Heart left ventricle (tissue), 16 donors: ENCODE results near the gene COQ7. TPM values are rescaled to one million over a fixed set of nuclear protein-coding genes. Genes with fewer than 3 reads are reported as not detected.

Experiments
- ATAC-seq, 4 donors: fragments of 200-7000 bp; cut with Tn5 transposase; one replicate each; pipeline ENCODE4 v1.9.1; 2020 to 2022; ENCODE audit warnings: moderate library complexity in 4 of 4, mild to moderate bottlenecking in 3 of 4, moderate number of reproducible peaks in 1 of 4
- DNase-seq, 5 donors: peaks; one replicate each; pipeline ENCODE4 v3.0.0-alpha.2; 2020
- H3K27ac ChIP-seq, 12 donors: fragments of 200-600 bp; sonication (generic) in 4 of 12; one replicate each; pipeline versions ENCODE4 v1.5.0 to v1.8.0; 2016 to 2022; ENCODE audit warnings: mild to moderate bottlenecking in 2 of 12
- H3K27me3 ChIP-seq, 9 donors: fragments of 200-600 bp; sonication (generic) in 2 of 9; one replicate each; pipeline versions ENCODE4 v1.5.1 to v1.8.0; 2016 to 2022; ENCODE audit warnings: mild to moderate bottlenecking in 3 of 9
- H3K36me3 ChIP-seq, 9 donors: fragments of 200-600 bp; sonication (generic) in 2 of 9; one replicate each; pipeline versions ENCODE4 v1.5.0 to v1.8.0; 2018 to 2022; ENCODE audit warnings: mild to moderate bottlenecking in 2 of 9
- H3K4me1 ChIP-seq, 12 donors: fragments of 200-600 bp; sonication (generic) in 4 of 12; one replicate each; pipeline versions ENCODE4 v1.5.0 to v1.8.0; 2016 to 2022; ENCODE audit warnings: mild to moderate bottlenecking in 3 of 12
- H3K4me3 ChIP-seq, 12 donors: fragments of 200-600 bp; sonication (generic) in 4 of 12; one replicate each; pipeline versions ENCODE4 v1.5.0 to v1.8.0; 2017 to 2022; ENCODE audit warnings: mild to moderate bottlenecking in 9 of 12, moderate library complexity in 4 of 12
- H3K9me3 ChIP-seq, 12 donors: fragments of 200-600 bp; sonication (generic) in 4 of 12; one replicate each; pipeline versions ENCODE4 v1.5.0 to v1.8.0; 2016 to 2022; ENCODE audit warnings: mild to moderate bottlenecking in 1 of 12
- CTCF ChIP-seq, 12 donors: fragments of 200-600 bp; sonication (generic) in 4 of 12; IDR thresholded peaks; one replicate each; pipeline versions ENCODE4 v1.5.0 to v1.8.0; 2018 to 2022; ENCODE audit warnings: antibody characterized with exemption in 12 of 12, mild to moderate bottlenecking in 5 of 12
- POLR2A ChIP-seq, 2 donors: fragments of 450-650 bp; IDR thresholded peaks; one replicate each; pipeline ENCODE4 v1.6.1; 2017; ENCODE audit warnings: antibody characterized with exemption in 2 of 2, mild to moderate bottlenecking in 2 of 2, moderate library complexity in 2 of 2
- WGBS, 4 donors: extraction: QIAGEN DNeasy Blood & Tissue Kit in 2 of 4; methylation state at CpG; one replicate each; pipeline versions ENCODE4 v1.1.5 to v1.1.7; 2013 to 2018; 5-methylcytosine and 5-hydroxymethylcytosine counted together
- intact Hi-C, 10 donors: fragments of 100-400 bp; cut with DNase I; formaldehyde crosslinking; loops; one replicate each; pipeline versions ENCODE4 v1.11.1 to v1.14.2; 2022
- polyA plus RNA-seq, 2 donors: library from polyadenylated mRNA; stranded (reverse); fragments of 200-250 nt; gene quantifications; one replicate each; pipeline ENCODE4 v1.2.3, GENCODE V29; 2013
- total RNA-seq, 9 donors: library from RNA; depleted of rRNA in 2 of 9; stranded (reverse); fragments of >200 nt in 2 of 9; fragmentation: NEBNext Ultra II Directional in 3 of 9; extraction: Animal tissue kit (Norgen Biotek cat#: 25700) in 3 of 9; gene quantifications; one replicate each; pipeline versions ENCODE4 v1.1.0 to v1.2.4, GENCODE V29; 2016 to 2023
- donor health status: ischemic (EF 13 %, LVEDD 7.1; RV severe dilation, severe dysfunction).
- donor health status: healthy with polysubstance abuse.
- donor health status: DM: no; HTN: yes; CAD: no.
- donor health status: DM: no; HTN: no; CAD: no.
- donor health status: ischemic (EF 25% LVEDD 6.9; RV normal size, moderate dysfunction).
- donor health status: ischemic (EF 25% LVEDD 5.7; RV mildly dilated, moderate dysfunction).
- donor health status: healthy.
- donor health status: DM: yes; HTN: yes; CAD: no.
- donor health status: ischemic (EF 35%, LVEDD 5.7; RV mildly dilated, moderate dysfunction).
- donor health status: nonischemic (EF 11% LVEDD 7.7; RV severe dilation, severe dysfunction).
- donor health status: DM: yes; HTN: yes; CAD: no.
- donor health status: PGD.
- donor health status: ischemic (EF 29% LVEDD 5.4; RV normal size, mild dysfunction).
- donor health status: nonischemic (EF 23%, LVEDD 6.1; RV moderate dilation, normal function).

Gene COQ7
- total and polyA plus RNA-seq, 11 donors = 23.9 to 45.1 (median 33.3) TPM

GRCh38 chr16:19127674-19128131 is 60.3 kb downstream of the COQ7 start:
- intact Hi-C loops = no loop called here
- DNase-seq (no peak), ATAC-seq (no peak)
- H3K27ac ChIP-seq = peak overlapping the region in 1 of 12 donors; percentile 42
- H3K4me3 ChIP-seq = no peak overlapping the region
- no peaks in the 10 kb centered on the region for H3K27me3 ChIP-seq
- H3K4me1 ChIP-seq = peaks cover 0 to 61% (median 29%) of the 10 kb centered on the region in 12 donors
- no peak for TF ChIP-seq POLR2A (IDR thresholded peaks at IDR 0.05)
- no peak for TF ChIP-seq CTCF (IDR thresholded peaks at IDR 0.05)
- H3K36me3 ChIP-seq = peaks cover 0 to 6% (median 0%) of the 10 kb centered on the region in 9 donors
- WGBS, 4 donors = 65 to 75% (median 72%) methylated on average over 3 of the region's 3 CpGs
- peaks cover 0 to 10% (median 0%) of the 10 kb centered on the region in 12 donors for H3K9me3 ChIP-seq

- Histone ChIP-seq H3K4me1 (peaks cover 0 to 66% (median 29%) of the 10 kb centered on the region in 12 donors), H3K36me3 (peaks cover 0 to 6% (median 0%) of the 10 kb centered on the region in 9 donors), H3K4me3 (no peak overlapping the region), H3K9me3 (peaks cover 0 to 10% (median 0%) of the 10 kb centered on the region in 12 donors), H3K27me3 (no peaks in the 10 kb centered on the region), H3K27ac (peak overlapping the region in 1 of 12 donors; percentile 42)
- ATAC-seq (no peak), DNase-seq (no peak)
- intact Hi-C loops = no loop called here
- 62 to 66% (median 64%) methylated on average over 7 of the region's 7 CpGs for WGBS, 4 donors
- TF ChIP-seq CTCF (IDR thresholded peaks at IDR 0.05) (no peak), POLR2A (IDR thresholded peaks at IDR 0.05) (no peak)
Observed at GRCh38 chr16:19128454-19129200, 61.2 kb downstream of the COQ7 start.

Other genes starting within 250 kb of the COQ7 start
- gene SMG1, start 141.2 kb upstream of the COQ7 start, total RNA-seq = 10 to 100 TPM; 35.9 to 78.0 (median 52.5) TPM
- 10 to 100 TPM; 15.9 to 25.5 TPM for gene SMG1, start 141.2 kb upstream of the COQ7 start, polyA plus RNA-seq
- 1 to 10 TPM in 4 of 9 donors, under 1 TPM in 5; 0.69 to 2.3 (median 0.96) TPM for gene TMC7, start 83.7 kb upstream of the COQ7 start, total RNA-seq
- 1 to 10 TPM in 1 of 2 donors, under 1 TPM in 1; 0.84 to 1.1 TPM for gene TMC7, start 83.7 kb upstream of the COQ7 start, polyA plus RNA-seq
- gene ITPRIPL2, start 46.4 kb downstream of the COQ7 start, total RNA-seq = 10 to 100 TPM; 11.0 to 43.2 (median 16.3) TPM
- 1 to 10 TPM; 3.1 to 7.2 TPM for gene ITPRIPL2, start 46.4 kb downstream of the COQ7 start, polyA plus RNA-seq
- gene SYT17, start 100.6 kb downstream of the COQ7 start, total RNA-seq = 1 to 10 TPM in 3 of 9 donors, under 1 TPM in 6; 0.23 to 5.2 (median 0.76) TPM
- gene SYT17, start 100.6 kb downstream of the COQ7 start, polyA plus RNA-seq = under 1 TPM; 0.38 to 0.53 TPM
- not detected for gene CLEC19A, start 218.1 kb downstream of the COQ7 start, total RNA-seq
- not detected for gene CLEC19A, start 218.1 kb downstream of the COQ7 start, polyA plus RNA-seq